SW480 (cell line): ENCODE measurements around the gene PER2.
"Not testable (repeated sequence)": the region's sequence is repeated elsewhere in the genome, so short reads cannot be mapped to it uniquely, and the experiment has no call there.

ENCODE experiments used
- DNase-seq: peaks from one replicate; pipeline ENCODE4 v3.0.0-alpha.2; 2016; ENCODE audit warnings: low spot score

PER2 gene

GRCh38 chr2:238286551-238286950, 1.9 kb downstream of the PER2 start:
- no peak for DNase-seq

- no peak for DNase-seq
Observed at GRCh38 chr2:238286095-238286494, 2.3 kb downstream of the PER2 start.

GRCh38 chr2:238285653-238286082, 2.7 kb downstream of the PER2 start:
- peak; percentile 68 for DNase-seq

- no peak for DNase-seq
Observed at GRCh38 chr2:238284802-238285515, 3.5 kb downstream of the PER2 start.

- DNase-seq, result no peak
Observed at GRCh38 chr2:238282861-238283738, 5.3 kb downstream of the PER2 start.

GRCh38 chr2:238281826-238282480, 6.5 kb downstream of the PER2 start:
- no peak for DNase-seq

- no peak for DNase-seq
Observed at GRCh38 chr2:238280083-238280825, 8.2 kb downstream of the PER2 start.

GRCh38 chr2:238279324-238279682, 9.1 kb downstream of the PER2 start:
- no peak for DNase-seq

GRCh38 chr2:238278626-238279323, 9.6 kb downstream of the PER2 start:
- DNase-seq, result no peak

- no peak for DNase-seq
Observed at GRCh38 chr2:238277695-238278094, 10.7 kb downstream of the PER2 start.

- no peak for DNase-seq
Observed at GRCh38 chr2:238274152-238274865, 14.1 kb downstream of the PER2 start.

- not testable (repeated sequence) for DNase-seq
Observed at GRCh38 chr2:238273433-238273832, 15.0 kb downstream of the PER2 start.

GRCh38 chr2:238272156-238272555, 16.3 kb downstream of the PER2 start:
- DNase-seq, result no peak

- not testable (repeated sequence) for DNase-seq
Observed at GRCh38 chr2:238271686-238272085, 16.7 kb downstream of the PER2 start.

GRCh38 chr2:238271061-238271554, 17.3 kb downstream of the PER2 start:
- DNase-seq, result no peak

- no peak for DNase-seq
Observed at GRCh38 chr2:238270606-238271005, 17.8 kb downstream of the PER2 start.

GRCh38 chr2:238269741-238270140, 18.7 kb downstream of the PER2 start:
- no peak for DNase-seq

- no peak for DNase-seq
Observed at GRCh38 chr2:238267884-238268680, 20.3 kb downstream of the PER2 start.

- no peak for DNase-seq
Observed at GRCh38 chr2:238267341-238267710, 21.1 kb downstream of the PER2 start.

- no peak for DNase-seq
Observed at GRCh38 chr2:238265605-238266004, 22.8 kb downstream of the PER2 start.
